ENCODE data around the gene UBE2D4. TPM values are rescaled to one million over a fixed set of nuclear protein-coding genes. Genes with fewer than 3 reads are reported as not detected.

Gene UBE2D4
- total RNA-seq, 1 experiment from 2014 or later: 2.4 TPM

GRCh38 chr7:43922726-43923125 lies 3.5 kb upstream of the UBE2D4 start:
- POLR2A ChIA-PET: no interaction called here
- Mint-ChIP-seq H3K36me3 (peaks cover 7% of the 10 kb centered on the region; the same call in 1 of the 2 replicates), H3K27me3 (ENCODE audit: low read depth) (peaks cover 34% of the 10 kb centered on the region), H3K27ac (no peak overlapping the region), H3K4me1 (peaks cover 6% of the 10 kb centered on the region), H3K4me3 (no peak overlapping the region), H3K9me3 (peaks cover 16% of the 10 kb centered on the region)
- TF ChIP-seq ZNF532 (CRISPR knock-in tag; IDR thresholded peaks at IDR 0.05; ENCODE audit: borderline replicate concordance): no peak
- TF ChIP-seq IRF2 (CRISPR knock-in tag; IDR thresholded peaks at IDR 0.05; ENCODE audit: borderline replicate concordance, low read depth): no peak
- no peak for TF ChIP-seq TCF7 (CRISPR knock-in tag; IDR thresholded peaks at IDR 0.05; ENCODE audit: low read depth)
- no peak for TF ChIP-seq NR1H2 (CRISPR knock-in tag; IDR thresholded peaks at IDR 0.05)
- TF ChIP-seq HMGA2 (CRISPR knock-in tag; IDR thresholded peaks at IDR 0.05): no peak
- CTCF ChIA-PET: no interaction called here
- ATAC-seq (no peak), DNase-seq (ENCODE audit: low spot score) (no peak)

GRCh38 chr7:43926798-43927123 lies 525 bp downstream of the UBE2D4 start:
- DNase-seq (ENCODE audit: low spot score) (no peak), ATAC-seq (peak; percentile 31)
- TF ChIP-seq SP1 (CRISPR knock-in tag; conservative IDR thresholded peaks at IDR 0.05) (no peak), ZNF281 (CRISPR knock-in tag; IDR thresholded peaks at IDR 0.05) (no peak), ZNF396 (CRISPR knock-in tag; IDR thresholded peaks at IDR 0.05; ENCODE audit: borderline replicate concordance) (no peak), FOXK1 (CRISPR knock-in tag; IDR thresholded peaks at IDR 0.05) (no peak), FOXJ3 (CRISPR knock-in tag; IDR thresholded peaks at IDR 0.05; ENCODE audit: borderline replicate concordance) (no peak), EMX1 (CRISPR knock-in tag; IDR thresholded peaks at IDR 0.05) (no peak), ZBTB43 (CRISPR knock-in tag; IDR thresholded peaks at IDR 0.05) (no peak)
- Mint-ChIP-seq H3K27ac (no peak overlapping the region), H3K27me3 (ENCODE audit: low read depth) (peaks cover 38% of the 10 kb centered on the region), H3K36me3 (no peaks in the 10 kb centered on the region), H3K4me3 (peak overlapping the region; percentile 66), H3K9me3 (peaks cover 4% of the 10 kb centered on the region), H3K4me1 (peaks cover 6% of the 10 kb centered on the region)
- ChIA-PET CTCF (interaction anchor here (0.5 to 1.2 kb wide), 2 partner anchors 16 to 57 kb away, joined by 5 read pairs; no protein-coding TSS in a partner anchor), POLR2A (no interaction called here)

GRCh38 chr7:43927810-43928209 lies 1.6 kb downstream of the UBE2D4 start:
- POLR2A ChIA-PET: no interaction called here
- TF ChIP-seq CTCF (IDR thresholded peaks at IDR 0.05): no peak
- no peak for TF ChIP-seq RELA (CRISPR knock-in tag; IDR thresholded peaks at IDR 0.05; ENCODE audit: borderline replicate concordance)
- no peak for TF ChIP-seq ARID4B (CRISPR knock-in tag; IDR thresholded peaks at IDR 0.05; ENCODE audit: borderline replicate concordance)
- no peak for TF ChIP-seq MYBL2 (CRISPR knock-in tag; IDR thresholded peaks at IDR 0.05)
- TF ChIP-seq ZNF121 (CRISPR knock-in tag; IDR thresholded peaks at IDR 0.05): no peak

More at GRCh38 chr7:43927810-43928209, 1.6 kb downstream of the UBE2D4 start:
- DNase-seq (ENCODE audit: low spot score) (no peak), ATAC-seq (no peak)
- peaks cover 6% of the 10 kb centered on the region for H3K4me1 Mint-ChIP-seq
- no peaks in the 10 kb centered on the region for H3K36me3 Mint-ChIP-seq
- peaks cover 38% of the 10 kb centered on the region for H3K27me3 Mint-ChIP-seq (ENCODE audit: low read depth)
- H3K4me3 Mint-ChIP-seq: no peak overlapping the region
- H3K9me3 Mint-ChIP-seq: peaks cover 4% of the 10 kb centered on the region
- CTCF ChIA-PET: no interaction called here
- no peak overlapping the region for H3K27ac Mint-ChIP-seq
